HepG2 (cell line): ENCODE data around the gene LGALS8.

Experiments
- CREB1 ChIP-seq, 2 experiments: fragments of 450-650 bp in 1 of 2; IDR thresholded peaks; 2 replicates each; pipeline ENCODE4 v1.6.1; 2016 to 2017; ENCODE audit warnings: control low read depth in 1 of 2, mild to moderate bottlenecking in 1 of 2, missing compliant biosample characterization in 1 of 2, missing genetic modification characterization in 1 of 2
- IKZF1 ChIP-seq: fragments of 450-650 bp; IDR thresholded peaks from 2 replicates; pipeline ENCODE4 v1.7.1; 2016
- JUND ChIP-seq: sonication (generic); formaldehyde crosslinking; IDR thresholded peaks from 2 replicates; pipeline ENCODE4 v1.8.0; 2022; ENCODE audit warnings: mild to moderate bottlenecking, missing genetic modification reagents
- NR2C2 ChIP-seq: sonication (generic); formaldehyde crosslinking; IDR thresholded peaks from 2 replicates; pipeline ENCODE4 v1.4.0; 2020; ENCODE audit warnings: missing genetic modification reagents, mild to moderate bottlenecking, moderate library complexity, borderline replicate concordance
- PHF8 ChIP-seq: sonication (generic); formaldehyde crosslinking; IDR thresholded peaks from 2 replicates; pipeline ENCODE4 v1.5.0; 2020; ENCODE audit warnings: missing genetic modification reagents
- RFX5 ChIP-seq: IDR thresholded peaks from 2 replicates; pipeline ENCODE4 v1.6.1; 2011; ENCODE audit warnings: low read depth, low read length, improper control_type of control experiment
- TBP ChIP-seq: sonication (generic); formaldehyde crosslinking; IDR thresholded peaks from 2 replicates; pipeline ENCODE4 v1.5.0; 2020; ENCODE audit warnings: missing genetic modification reagents
- ZBTB1 ChIP-seq: sonication (generic); formaldehyde crosslinking; IDR thresholded peaks from 2 replicates; pipeline ENCODE4 v1.4.0; 2020; ENCODE audit warnings: missing genetic modification reagents, borderline replicate concordance
- ZBTB8A ChIP-seq: sonication (generic); formaldehyde crosslinking; IDR thresholded peaks from 2 replicates; pipeline ENCODE4 v1.4.0; 2020; ENCODE audit warnings: mild to moderate bottlenecking, low read depth, missing genetic modification reagents, borderline replicate concordance
- TF ChIP-seq, protein P1 (sequence below): sonication (generic); formaldehyde crosslinking; IDR thresholded peaks from 2 replicates; pipeline ENCODE4 v1.5.0; 2020; ENCODE audit warnings: mild to moderate bottlenecking, missing genetic modification reagents, moderate library complexity
- TF ChIP-seq, protein P2 (sequence below): sonication (generic); formaldehyde crosslinking; IDR thresholded peaks from 2 replicates; pipeline ENCODE4 v1.8.0; 2022; ENCODE audit warnings: low read depth, missing genetic modification reagents
- TF ChIP-seq, protein P3 (sequence below): sonication (generic); formaldehyde crosslinking; IDR thresholded peaks from 2 replicates; pipeline ENCODE4 v1.5.0; 2020; ENCODE audit warnings: missing genetic modification reagents

DNA sequence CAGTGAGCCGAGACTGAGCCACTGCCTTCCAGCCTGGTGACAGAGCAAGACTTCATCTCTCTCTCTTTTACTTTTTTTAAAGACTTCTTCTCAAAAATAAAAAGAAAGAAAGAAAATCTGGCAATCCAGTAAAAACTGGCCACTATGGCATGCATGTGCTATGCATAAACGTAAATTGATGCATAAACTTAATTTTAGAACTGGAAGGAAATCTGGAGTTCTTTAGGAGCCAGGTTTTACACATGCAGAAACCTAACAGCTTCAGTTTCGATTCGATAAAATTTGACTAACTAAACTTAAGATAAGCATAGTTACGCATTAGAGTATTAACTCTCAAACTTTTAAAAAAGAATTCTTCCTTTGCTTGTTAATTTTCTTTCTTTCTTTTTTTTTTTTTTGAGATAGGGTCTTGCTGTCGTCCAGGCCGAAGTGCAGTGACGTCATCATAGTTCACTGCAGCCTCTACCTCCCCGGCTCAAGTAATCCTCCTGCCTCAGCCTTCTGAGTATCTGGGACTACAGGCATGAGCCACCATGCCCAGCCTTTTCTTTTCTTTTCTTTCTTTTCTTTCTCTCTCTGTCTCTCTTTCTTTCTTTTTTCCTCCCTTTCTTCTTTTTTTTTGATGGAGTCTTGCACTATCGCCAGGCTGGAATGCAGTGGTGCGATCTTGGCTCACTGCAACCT lies 11.9 kb upstream of the LGALS8 start:
- TF ChIP-seq, protein P1, sequence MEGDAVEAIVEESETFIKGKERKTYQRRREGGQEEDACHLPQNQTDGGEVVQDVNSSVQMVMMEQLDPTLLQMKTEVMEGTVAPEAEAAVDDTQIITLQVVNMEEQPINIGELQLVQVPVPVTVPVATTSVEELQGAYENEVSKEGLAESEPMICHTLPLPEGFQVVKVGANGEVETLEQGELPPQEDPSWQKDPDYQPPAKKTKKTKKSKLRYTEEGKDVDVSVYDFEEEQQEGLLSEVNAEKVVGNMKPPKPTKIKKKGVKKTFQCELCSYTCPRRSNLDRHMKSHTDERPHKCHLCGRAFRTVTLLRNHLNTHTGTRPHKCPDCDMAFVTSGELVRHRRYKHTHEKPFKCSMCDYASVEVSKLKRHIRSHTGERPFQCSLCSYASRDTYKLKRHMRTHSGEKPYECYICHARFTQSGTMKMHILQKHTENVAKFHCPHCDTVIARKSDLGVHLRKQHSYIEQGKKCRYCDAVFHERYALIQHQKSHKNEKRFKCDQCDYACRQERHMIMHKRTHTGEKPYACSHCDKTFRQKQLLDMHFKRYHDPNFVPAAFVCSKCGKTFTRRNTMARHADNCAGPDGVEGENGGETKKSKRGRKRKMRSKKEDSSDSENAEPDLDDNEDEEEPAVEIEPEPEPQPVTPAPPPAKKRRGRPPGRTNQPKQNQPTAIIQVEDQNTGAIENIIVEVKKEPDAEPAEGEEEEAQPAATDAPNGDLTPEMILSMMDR (CRISPR knock-in tag) = no peak
- TF ChIP-seq IKZF1 (no peak), ZBTB1 (CRISPR knock-in tag) (no peak), NR2C2 (CRISPR knock-in tag) (no peak), RFX5 (no peak), PHF8 (CRISPR knock-in tag) (no peak), TBP (no peak), JUND (CRISPR knock-in tag) (no peak), CREB1 (IDR thresholded peaks at IDR 0.05) (peak; percentile 59), CREB1 (CRISPR knock-in tag; IDR thresholded peaks at IDR 0.05) (no peak), ZBTB8A (CRISPR knock-in tag) (no peak)
- TF ChIP-seq, protein P2, sequence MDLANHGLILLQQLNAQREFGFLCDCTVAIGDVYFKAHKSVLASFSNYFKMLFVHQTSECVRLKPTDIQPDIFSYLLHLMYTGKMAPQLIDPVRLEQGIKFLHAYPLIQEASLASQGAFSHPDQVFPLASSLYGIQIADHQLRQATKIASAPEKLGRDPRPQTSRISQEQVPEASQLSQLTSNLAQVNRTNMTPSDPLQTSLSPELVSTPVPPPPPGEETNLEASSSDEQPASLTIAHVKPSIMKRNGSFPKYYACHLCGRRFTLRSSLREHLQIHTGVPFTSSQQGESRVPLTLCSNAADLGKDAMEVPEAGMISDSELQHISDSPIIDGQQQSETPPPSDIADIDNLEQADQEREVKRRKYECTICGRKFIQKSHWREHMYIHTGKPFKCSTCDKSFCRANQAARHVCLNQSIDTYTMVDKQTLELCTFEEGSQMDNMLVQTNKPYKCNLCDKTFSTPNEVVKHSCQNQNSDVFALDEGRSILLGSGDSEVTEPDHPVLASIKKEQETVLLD (CRISPR knock-in tag) = no peak
- TF ChIP-seq, protein P3, sequence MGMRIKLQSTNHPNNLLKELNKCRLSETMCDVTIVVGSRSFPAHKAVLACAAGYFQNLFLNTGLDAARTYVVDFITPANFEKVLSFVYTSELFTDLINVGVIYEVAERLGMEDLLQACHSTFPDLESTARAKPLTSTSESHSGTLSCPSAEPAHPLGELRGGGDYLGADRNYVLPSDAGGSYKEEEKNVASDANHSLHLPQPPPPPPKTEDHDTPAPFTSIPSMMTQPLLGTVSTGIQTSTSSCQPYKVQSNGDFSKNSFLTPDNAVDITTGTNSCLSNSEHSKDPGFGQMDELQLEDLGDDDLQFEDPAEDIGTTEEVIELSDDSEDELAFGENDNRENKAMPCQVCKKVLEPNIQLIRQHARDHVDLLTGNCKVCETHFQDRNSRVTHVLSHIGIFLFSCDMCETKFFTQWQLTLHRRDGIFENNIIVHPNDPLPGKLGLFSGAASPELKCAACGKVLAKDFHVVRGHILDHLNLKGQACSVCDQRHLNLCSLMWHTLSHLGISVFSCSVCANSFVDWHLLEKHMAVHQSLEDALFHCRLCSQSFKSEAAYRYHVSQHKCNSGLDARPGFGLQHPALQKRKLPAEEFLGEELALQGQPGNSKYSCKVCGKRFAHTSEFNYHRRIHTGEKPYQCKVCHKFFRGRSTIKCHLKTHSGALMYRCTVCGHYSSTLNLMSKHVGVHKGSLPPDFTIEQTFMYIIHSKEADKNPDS (CRISPR knock-in tag) = no peak
